ENCODE results near the gene BRD2.
"Not testable (repeated sequence)": the region's sequence is repeated elsewhere in the genome, so short reads cannot be mapped to it uniquely, and the experiment has no call there.

BRD2 gene

DNA sequence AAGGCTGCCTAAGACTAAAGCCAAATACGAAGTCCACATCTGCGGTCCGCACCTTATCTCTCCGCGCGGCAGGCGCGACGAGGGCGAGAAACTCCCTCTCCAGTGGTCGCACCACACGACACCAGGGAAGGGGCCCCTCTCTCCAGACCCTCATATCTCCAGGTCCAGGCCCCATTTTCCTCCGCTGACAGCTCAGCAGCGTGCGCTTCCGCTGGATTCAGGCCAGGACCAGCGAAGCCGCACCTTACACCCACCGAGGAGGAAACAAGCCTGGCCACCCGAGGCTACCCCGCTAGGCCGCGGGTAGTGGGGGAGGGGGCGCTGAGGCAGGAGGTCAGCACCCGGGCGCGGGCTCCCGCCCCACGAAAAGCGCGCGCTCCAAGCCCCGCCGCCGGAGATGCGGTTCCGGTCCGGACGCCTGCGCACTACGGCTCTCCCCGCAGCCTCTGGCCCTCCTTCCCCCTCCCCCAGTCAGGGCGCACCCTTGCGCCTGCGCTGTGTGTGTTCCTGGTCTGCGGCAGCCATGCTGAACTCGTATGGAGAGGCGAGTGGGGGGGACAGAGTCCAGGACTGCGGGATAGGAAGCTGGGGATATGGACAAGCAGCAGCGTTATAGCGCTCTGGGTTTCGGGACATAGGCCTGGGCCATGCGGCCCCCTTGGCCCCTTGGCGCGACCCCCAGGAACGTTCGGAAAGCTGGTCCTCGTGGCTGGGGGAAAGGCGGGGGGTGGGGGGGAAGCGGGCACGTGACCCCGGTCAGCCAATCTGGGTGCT is at the start of gene BRD2:
Gene BRD2, plus strand, starts transcription at position 502 of the 774 bp plus-strand sequence. CDS start 4,305 bp downstream, outside the sequence.
- TF ChIP-seq POLR2A (IDR thresholded peaks at IDR 0.05; ENCODE audit: low read length) (peak; percentile 83), GATA1 (IDR thresholded peaks at IDR 0.05; ENCODE audit: low read depth, low read length) (no peak)
- peak; percentile 97 to 98 for DNase-seq

DNA sequence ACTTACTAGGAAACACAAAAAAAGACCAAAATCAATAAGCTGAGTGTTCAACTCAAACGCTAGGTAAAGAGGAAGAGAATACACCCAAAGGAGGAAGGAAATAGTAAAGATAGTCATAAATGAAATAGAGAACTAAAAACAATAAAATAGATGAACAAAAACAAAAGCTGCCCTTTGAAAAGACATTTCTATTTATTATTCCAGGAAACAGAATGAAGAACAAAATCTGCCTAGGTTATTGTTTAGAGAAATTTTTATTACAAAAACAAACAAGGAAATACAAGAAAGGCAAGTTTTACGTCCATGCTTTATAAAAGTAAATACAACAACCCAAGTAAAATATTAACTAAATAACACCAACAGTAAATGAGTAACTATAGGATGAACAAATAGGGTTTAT is 47.7 kb upstream of the BRD2 start:
- DNase-seq: no peak
- TF ChIP-seq POLR2A (IDR thresholded peaks at IDR 0.05; ENCODE audit: low read length) (no peak), GATA1 (IDR thresholded peaks at IDR 0.05; ENCODE audit: low read depth, low read length) (no peak)

DNA sequence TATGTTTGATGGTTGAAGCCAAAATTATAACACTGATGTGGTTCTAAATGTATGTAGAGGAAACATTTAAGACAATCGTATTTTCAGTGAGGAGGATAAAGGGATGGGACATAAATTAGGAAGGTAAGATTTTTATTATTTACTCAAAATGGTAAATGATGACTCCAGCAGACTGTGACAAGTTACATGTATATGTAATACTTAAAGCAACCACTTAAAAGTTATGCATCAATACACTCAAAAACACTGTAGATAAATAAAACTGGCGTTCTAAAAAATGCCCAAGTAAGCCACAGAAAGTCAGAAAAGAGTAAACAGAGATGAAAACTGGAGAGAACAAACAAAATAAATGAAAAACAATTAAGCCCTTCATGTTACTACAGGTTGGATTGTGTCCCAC is 46.3 kb upstream of the BRD2 start:
- TF ChIP-seq GATA1 (IDR thresholded peaks at IDR 0.05; ENCODE audit: low read depth, low read length): no peak
- no peak for TF ChIP-seq POLR2A (IDR thresholded peaks at IDR 0.05; ENCODE audit: low read length)
- DNase-seq: no peak

DNA sequence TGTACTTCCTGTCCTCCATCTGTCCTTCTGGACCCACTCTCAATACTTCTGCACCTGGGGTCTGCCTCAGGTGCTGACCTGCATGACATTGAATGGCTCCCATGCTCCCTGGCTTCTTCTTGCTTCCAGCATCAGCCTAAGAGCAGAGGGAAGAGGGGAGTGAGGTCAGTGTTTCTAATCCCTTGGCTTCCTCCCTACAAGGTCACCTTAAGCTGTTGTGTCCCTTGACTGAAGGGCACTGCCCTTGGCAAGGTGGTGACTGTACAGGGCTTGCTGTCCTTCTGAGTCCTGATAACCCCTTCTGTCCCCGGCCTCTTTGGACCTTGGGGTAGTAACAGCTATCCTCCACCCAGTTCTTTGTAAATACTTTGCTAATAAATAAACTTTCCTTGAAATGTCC is 37.2 kb upstream of the BRD2 start:
- no peak for DNase-seq
- no peak for TF ChIP-seq POLR2A (IDR thresholded peaks at IDR 0.05; ENCODE audit: low read length)
- TF ChIP-seq GATA1 (IDR thresholded peaks at IDR 0.05; ENCODE audit: low read depth, low read length): no peak

DNA sequence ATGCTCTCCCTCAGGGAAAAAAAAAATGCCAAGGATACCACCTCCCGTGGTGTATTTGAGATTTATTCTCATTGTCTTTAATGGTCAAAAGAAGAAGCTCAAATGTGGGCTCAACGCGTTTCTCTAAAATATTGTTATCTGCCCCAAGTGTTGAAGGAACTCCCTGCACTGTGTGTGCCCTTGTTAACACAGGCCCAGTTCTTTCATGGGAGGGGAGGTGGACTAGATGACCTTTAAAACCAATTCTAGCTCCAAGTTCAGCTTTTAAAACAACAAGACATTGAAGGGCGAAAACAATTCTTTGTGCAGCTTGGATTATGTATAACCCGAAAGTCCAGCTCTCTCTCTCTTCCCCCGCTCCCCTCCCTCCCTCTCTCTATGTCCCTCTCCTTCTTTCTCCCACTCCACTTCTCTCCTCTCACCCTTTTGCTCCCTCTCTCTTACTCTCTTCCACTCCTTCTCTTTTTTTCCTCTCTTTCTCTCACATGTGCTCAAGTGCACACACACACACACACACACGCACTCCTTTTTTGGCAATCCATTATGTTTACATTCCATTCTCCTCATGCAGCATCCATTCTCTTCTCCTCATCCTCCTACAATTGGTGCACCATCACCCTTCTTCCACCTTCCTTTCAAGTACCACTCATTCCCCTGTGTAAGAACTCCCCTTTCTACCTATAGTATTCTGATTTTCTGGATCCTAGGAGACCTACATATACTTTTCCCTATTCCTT is 36.1 kb upstream of the BRD2 start:
- no peak for DNase-seq
- TF ChIP-seq POLR2A (IDR thresholded peaks at IDR 0.05; ENCODE audit: low read length) (no peak), GATA1 (IDR thresholded peaks at IDR 0.05; ENCODE audit: low read depth, low read length) (no peak)

DNA sequence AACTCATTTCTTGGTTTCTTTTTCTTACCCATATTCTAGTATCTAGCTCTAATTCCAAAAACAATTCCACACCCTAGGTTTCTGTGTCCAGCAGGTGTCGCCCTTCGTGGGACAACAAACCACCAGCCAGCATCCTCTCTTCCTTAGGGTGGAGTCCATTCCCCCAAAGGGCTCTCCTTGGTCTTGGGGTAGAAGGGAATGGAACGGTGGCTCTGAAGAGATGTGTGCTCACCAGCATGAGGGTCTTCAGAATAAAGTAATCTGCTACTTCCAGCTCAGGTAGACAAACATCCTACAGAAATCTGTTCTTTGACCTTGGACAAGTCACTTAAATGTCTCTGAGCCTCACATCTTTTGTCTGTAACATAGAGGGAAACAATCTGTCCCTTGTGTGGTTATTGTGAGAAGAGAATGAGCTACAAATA is 34.7 kb upstream of the BRD2 start:
- TF ChIP-seq GATA1 (IDR thresholded peaks at IDR 0.05; ENCODE audit: low read depth, low read length) (no peak), POLR2A (IDR thresholded peaks at IDR 0.05; ENCODE audit: low read length) (no peak)
- peak; percentile 78 to 89 for DNase-seq

DNA sequence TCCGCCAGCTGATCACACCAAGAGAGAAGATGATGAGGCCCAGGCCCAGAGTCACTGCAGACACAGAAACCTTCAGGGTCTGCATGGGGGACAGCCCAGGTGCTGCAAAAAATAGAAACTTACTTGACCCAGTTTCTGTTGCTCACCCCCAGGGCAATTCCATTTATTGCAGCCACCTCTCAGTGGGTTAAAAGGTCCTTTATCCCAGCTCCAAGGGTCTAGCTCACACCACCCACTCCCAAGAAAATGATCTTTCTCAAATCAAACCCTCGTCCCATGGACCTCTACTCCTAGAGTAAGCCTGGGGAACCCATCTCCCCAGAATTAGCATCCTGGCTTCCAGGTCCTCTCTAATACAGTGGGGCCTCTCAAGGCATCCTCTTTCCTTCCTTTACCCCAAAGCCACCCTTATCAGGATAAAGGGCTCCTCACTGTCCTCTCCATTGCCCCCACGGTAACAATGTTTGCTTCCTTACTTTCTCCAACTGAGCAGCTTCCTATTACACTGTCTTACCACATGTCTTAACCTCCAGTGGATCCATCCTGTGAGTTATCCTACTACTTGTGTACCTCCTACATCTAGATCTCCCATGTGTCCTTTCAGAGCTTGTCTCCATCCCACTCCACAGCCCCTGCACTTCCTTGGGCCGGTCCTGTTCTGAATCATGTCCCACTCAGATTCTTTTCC is 32.7 kb upstream of the BRD2 start:
- no peak for DNase-seq
- TF ChIP-seq POLR2A (IDR thresholded peaks at IDR 0.05; ENCODE audit: low read length): no peak
- no peak for TF ChIP-seq GATA1 (IDR thresholded peaks at IDR 0.05; ENCODE audit: low read depth, low read length)

DNA sequence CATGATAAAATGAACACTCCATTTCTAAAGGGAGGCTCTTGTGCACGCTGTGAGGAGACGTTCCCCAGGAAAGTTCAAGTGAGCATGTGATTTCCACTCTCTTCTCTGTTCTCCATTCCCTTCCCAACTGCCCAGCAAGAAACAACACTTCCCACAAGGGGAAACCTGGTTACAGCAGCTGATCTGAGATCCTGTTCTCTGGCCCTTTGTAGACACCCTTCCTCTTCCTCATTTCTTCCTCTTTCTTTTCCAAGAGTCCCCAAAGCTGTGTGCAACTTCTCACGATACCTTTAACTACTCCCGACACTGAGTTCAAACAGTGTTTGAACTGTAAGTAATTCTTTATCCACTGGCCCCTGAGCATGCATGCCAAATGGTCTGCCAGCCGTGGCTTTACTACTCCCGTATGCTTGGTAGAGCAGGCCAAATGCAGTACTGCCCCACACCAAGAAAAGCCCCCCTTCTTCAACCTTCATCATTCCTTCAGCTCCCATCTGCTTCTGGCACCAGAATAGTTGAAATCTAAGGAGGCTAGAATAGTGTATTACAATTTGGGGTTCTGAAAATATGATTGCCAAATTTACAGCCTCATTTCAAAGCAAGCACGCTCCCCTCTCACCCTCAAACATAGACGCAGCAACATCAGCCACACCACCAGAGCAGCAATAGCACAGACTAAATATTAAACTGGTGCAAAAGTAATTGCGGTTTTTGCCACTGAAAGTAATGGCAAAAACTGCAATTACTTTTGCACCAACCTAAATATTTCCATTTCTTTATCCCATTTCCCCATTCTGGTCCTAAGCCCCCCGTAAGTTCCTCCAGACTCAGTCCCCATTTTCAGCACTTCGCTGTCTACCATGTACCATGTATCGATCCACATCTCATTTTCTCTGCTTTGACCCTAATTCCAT is 31.9 kb upstream of the BRD2 start:
- DNase-seq: no peak
- no peak for TF ChIP-seq GATA1 (IDR thresholded peaks at IDR 0.05; ENCODE audit: low read depth, low read length)
- no peak for TF ChIP-seq POLR2A (IDR thresholded peaks at IDR 0.05; ENCODE audit: low read length)

DNA sequence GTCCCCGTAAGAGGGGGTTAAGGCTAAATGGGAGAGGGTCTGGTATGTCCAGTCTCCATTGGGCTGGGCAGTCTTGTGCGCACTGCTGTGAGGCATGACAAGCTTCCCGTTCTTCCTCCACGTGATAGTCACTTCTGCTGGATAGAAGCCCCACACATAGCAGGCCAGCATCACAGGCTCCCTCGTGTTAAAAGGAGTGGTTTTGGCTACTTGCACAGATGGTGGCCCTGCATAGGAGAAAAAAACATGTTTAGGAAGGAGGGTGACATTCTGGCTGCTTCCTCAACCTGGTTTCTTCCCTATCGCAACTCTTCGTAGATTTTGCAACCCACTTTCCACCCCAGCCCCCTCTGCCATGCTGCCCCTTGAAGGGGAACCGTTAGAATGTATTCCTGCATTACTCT is 31.2 kb upstream of the BRD2 start:
- no peak for DNase-seq
- no peak for TF ChIP-seq GATA1 (IDR thresholded peaks at IDR 0.05; ENCODE audit: low read depth, low read length)
- no peak for TF ChIP-seq POLR2A (IDR thresholded peaks at IDR 0.05; ENCODE audit: low read length)

DNA sequence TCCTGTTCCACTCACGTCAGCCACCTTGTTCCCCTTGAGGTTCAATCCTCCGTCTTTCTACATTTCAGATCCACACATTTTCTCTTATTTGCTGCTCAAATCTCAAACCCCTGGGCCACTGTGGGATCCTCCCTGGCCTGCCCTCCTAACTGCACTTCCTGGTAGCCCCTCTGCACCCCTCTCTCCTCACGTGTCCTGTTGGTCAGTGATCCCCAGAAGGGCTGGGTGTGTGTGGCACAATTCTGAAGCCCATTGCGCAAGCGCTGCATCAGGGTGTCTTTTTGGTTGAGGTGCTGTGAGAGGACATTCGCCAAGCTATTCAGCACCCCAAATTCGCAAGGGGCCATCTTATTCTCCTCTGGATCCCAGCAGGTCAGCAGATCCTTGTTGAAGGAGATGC is 29.9 kb upstream of the BRD2 start:
- DNase-seq: no peak
- no peak for TF ChIP-seq GATA1 (IDR thresholded peaks at IDR 0.05; ENCODE audit: low read depth, low read length)
- no peak for TF ChIP-seq POLR2A (IDR thresholded peaks at IDR 0.05; ENCODE audit: low read length)

DNA sequence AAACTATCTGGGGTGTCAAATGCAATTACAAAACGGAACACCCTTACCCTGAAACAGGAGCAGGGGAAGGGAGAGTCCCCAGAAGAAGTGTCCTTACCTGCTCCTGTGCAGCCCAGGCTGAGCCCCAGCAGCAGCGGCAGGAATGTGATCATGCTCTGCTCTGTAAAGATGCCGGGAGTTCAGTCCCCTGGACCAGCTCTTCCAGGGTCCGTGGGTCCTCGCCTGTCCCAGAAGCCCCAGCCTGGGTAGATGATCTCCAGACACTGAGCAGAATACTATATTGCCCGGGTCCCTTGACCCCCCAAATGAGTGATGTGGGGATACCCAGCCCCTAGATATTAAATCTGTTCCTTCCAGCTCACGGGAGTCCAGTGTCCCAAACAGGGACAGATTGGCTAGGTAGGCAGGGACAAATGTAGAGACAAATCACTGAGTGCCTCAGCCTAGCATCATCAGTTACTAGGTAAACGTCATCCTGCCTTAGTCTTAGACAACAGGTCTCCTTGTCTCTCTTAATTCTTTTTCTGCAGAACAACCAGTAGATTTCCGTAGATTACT is 27.7 kb upstream of the BRD2 start, which contains the start of gene HLA-DMB:
Gene HLA-DMB, minus strand, starts transcription at position 373 of the 558 bp plus-strand sequence. Its CDS starts 221 bp downstream, at position 152.
- DNase-seq: peak; percentile 22 to 59
- TF ChIP-seq POLR2A (IDR thresholded peaks at IDR 0.05; ENCODE audit: low read length) (no peak), GATA1 (IDR thresholded peaks at IDR 0.05; ENCODE audit: low read depth, low read length) (no peak)

DNA sequence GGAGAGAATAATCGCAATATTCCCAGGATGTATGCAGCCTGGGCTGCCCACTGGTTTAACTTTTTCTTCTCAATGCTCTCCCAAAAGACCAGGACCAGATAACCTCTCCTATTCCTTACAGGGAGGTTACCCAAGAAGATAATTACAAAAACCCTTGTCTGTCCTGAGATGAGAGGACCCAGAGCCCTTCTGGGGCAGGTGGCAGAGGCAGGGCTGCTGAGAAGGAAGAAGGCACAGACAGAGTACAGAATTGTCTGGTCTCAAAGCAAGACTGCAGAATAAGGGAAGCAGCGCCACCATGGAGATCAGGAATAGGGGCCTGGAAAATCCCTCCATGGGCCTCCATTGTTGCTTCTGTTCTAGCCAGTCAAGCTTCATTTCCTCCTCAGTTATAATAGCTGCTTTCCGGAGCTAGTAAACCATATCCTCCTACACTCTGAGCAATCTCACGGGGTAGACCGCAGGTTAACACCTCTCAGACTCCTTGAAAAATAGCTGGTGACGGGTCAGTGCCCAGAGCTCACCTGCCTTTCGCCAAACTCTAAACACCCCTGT is 27.1 kb upstream of the BRD2 start:
- DNase-seq: no peak
- TF ChIP-seq POLR2A (IDR thresholded peaks at IDR 0.05; ENCODE audit: low read length) (no peak), GATA1 (IDR thresholded peaks at IDR 0.05; ENCODE audit: low read depth, low read length) (no peak)

DNA sequence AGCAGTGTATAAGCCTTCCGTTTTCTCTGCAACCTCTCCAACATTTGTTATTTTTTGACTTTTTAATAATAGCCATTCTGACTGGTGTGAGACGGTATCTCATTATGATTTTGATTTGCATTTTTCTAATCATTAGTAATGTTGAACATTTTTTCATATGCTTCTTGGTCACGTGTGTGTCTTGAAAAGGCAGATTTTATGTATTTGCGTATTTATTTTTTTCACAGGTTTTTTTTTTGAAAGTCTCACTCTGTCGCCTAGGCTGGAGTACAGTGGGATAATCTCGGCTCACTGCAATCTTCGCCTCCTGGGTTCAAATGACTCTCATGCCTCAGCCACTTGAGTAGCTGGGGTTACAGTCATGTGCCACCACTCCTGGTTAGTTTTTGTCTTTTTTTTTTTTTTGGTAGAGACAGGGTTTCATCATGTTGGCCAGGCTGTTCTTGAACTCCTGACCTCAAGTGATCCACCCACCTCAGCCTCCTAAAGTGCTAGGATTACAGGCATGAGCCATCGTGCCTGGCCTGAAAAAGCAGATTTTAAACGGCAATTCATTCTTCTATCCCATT is 25.8 kb upstream of the BRD2 start:
- not testable (repeated sequence) for DNase-seq

Measured in erythroblast (primary cell).